Smooth muscle cell (in vitro differentiated cells): ENCODE data around the gene EPHA6. TPM values are rescaled to one million over a fixed set of nuclear protein-coding genes. Genes with fewer than 3 reads are reported as not detected.

Source experiments
- DNase-seq: peaks from one replicate; lab custom pipeline; 2025; ENCODE audit not compliant: unreplicated experiment; lab: John Stamatoyannopoulos, UW
- H2AFZ ChIP-seq: fragments of 200-600 bp; sonication (generic); 2 replicates; pipeline ENCODE4 v1.6.0; 2016; ENCODE audit warnings: antibody characterized with exemption, low read depth, mild to moderate bottlenecking
- H3F3A ChIP-seq: fragments of 200-600 bp; sonication (generic); 2 replicates; pipeline ENCODE4 v1.6.0; 2017; ENCODE audit warnings: antibody characterized with exemption, low read depth
- H3K27ac ChIP-seq: fragments of 200-600 bp; sonication (generic); 2 replicates; pipeline ENCODE4 v1.5.1; 2016; ENCODE audit warnings: low read depth, mild to moderate bottlenecking
- H3K27me3 ChIP-seq: fragments of 200-600 bp; sonication (generic); 2 replicates; pipeline ENCODE4 v1.6.1; 2016; ENCODE audit warnings: low read depth, mild to moderate bottlenecking
- H3K36me3 ChIP-seq: fragments of 200-600 bp; sonication (generic); 2 replicates; pipeline ENCODE4 v1.5.1; 2016; ENCODE audit warnings: low read depth
- H3K4me1 ChIP-seq: fragments of 200-600 bp; sonication (generic); 2 replicates; pipeline ENCODE4 v1.5.1; 2016; ENCODE audit warnings: low read depth
- H3K4me2 ChIP-seq: fragments of 200-600 bp; sonication (generic); 2 replicates; pipeline ENCODE4 v1.6.0; 2016; ENCODE audit warnings: mild to moderate bottlenecking
- H3K4me3 ChIP-seq: fragments of 200-600 bp; sonication (generic); 2 replicates; pipeline ENCODE4 v1.5.1; 2016; ENCODE audit warnings: mild to moderate bottlenecking
- H3K79me2 ChIP-seq: fragments of 200-600 bp; sonication (generic); 2 replicates; pipeline ENCODE4 v1.6.0; 2016; ENCODE audit warnings: low read depth, mild to moderate bottlenecking
- H3K9ac ChIP-seq: fragments of 200-600 bp; sonication (generic); 2 replicates; pipeline ENCODE4 v1.6.0; 2016; ENCODE audit warnings: low read depth
- H3K9me3 ChIP-seq: fragments of 200-600 bp; sonication (generic); replicated peaks from 2 replicates; pipeline ENCODE4 v1.5.1; 2016; ENCODE audit warnings: low read depth
- H4K20me1 ChIP-seq: fragments of 200-600 bp; sonication (generic); 2 replicates; pipeline ENCODE4 v1.6.0; 2016; ENCODE audit warnings: low read depth
- WGBS: methylation state at CpG from one replicate; pipeline ENCODE4 v1.1.7; 2016; ENCODE audit warnings: low lambda C conversion rate; 5-methylcytosine and 5-hydroxymethylcytosine counted together
- polyA plus RNA-seq: library from polyadenylated mRNA; unstranded; fragments of >200 nt; fragmentation: Nextera tagmentation; extraction: Ambion mirVana; gene quantifications from 2 replicates; pipeline ENCODE4 v1.2.1, GENCODE V29; 2016
- total RNA-seq: library from RNA; depleted of rRNA; stranded (reverse); fragments of >200 nt; gene quantifications from 2 replicates; pipeline ENCODE4 v1.2.3, GENCODE V29; 2014
- TF ChIP-seq, protein P1 (sequence below): fragments of 200-600 bp; sonication (generic); IDR thresholded peaks from 2 replicates; pipeline ENCODE4 v1.5.1; 2017; ENCODE audit warnings: borderline replicate concordance, mild to moderate bottlenecking, antibody characterized with exemption; ENCODE audit not compliant: insufficient read depth, poor library complexity, severe bottlenecking

The EPHA6 gene
- total and polyA plus RNA-seq, 2 experiments from 2014 or later = 0.36 to 0.51 TPM

DNA sequence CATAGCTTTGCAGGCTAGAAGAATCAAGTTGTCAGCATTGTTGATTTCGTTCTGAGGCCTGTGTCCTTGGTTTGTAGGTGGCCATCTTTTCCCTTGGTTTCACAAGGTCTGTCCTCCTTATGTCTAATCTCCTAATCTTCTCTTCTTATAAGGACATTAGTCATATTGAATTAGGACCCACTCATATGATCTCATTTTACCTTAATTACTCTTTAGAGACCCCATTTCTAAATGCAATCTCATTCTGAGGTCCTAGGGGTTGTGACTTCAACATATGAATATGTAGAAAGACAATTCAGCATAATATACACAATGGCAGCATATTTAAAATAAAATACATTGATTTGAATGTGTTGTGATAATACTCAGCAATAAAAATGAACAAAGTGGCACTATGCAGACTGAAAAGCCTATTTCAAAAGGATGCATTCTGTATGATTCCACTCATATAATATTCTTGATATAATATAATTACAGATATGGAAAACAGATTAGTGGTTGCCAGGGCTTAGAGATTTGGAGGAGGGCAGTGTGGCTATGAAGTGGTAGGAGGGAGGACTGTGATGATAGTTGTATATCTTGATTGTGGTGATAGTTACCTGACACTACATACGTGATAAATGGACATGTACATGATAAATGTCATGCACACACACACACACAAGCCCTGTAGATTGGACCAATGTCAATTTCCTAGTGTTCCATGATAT lies 431.0 kb downstream of the EPHA6 start:
- no peak overlapping the region for H2AFZ ChIP-seq
- H3K4me2 ChIP-seq = no peak overlapping the region
- no peaks in the 10 kb centered on the region for H3K9me3 ChIP-seq
- H3K4me3 ChIP-seq = no peak overlapping the region
- TF ChIP-seq, protein P1, sequence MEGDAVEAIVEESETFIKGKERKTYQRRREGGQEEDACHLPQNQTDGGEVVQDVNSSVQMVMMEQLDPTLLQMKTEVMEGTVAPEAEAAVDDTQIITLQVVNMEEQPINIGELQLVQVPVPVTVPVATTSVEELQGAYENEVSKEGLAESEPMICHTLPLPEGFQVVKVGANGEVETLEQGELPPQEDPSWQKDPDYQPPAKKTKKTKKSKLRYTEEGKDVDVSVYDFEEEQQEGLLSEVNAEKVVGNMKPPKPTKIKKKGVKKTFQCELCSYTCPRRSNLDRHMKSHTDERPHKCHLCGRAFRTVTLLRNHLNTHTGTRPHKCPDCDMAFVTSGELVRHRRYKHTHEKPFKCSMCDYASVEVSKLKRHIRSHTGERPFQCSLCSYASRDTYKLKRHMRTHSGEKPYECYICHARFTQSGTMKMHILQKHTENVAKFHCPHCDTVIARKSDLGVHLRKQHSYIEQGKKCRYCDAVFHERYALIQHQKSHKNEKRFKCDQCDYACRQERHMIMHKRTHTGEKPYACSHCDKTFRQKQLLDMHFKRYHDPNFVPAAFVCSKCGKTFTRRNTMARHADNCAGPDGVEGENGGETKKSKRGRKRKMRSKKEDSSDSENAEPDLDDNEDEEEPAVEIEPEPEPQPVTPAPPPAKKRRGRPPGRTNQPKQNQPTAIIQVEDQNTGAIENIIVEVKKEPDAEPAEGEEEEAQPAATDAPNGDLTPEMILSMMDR = no peak
- H3K27ac ChIP-seq = no peak overlapping the region
- no peaks in the 10 kb centered on the region for H3K27me3 ChIP-seq
- no peaks in the 10 kb centered on the region for H3K4me1 ChIP-seq
- no peak overlapping the region for H3K9ac ChIP-seq
- no peaks in the 10 kb centered on the region for H3F3A ChIP-seq
- no peaks in the 10 kb centered on the region for H4K20me1 ChIP-seq
- H3K36me3 ChIP-seq = no peaks in the 10 kb centered on the region
- WGBS = 79% methylated on average over 2 of the region's 2 CpGs
- H3K79me2 ChIP-seq = no peaks in the 10 kb centered on the region
- no peak for DNase-seq

DNA sequence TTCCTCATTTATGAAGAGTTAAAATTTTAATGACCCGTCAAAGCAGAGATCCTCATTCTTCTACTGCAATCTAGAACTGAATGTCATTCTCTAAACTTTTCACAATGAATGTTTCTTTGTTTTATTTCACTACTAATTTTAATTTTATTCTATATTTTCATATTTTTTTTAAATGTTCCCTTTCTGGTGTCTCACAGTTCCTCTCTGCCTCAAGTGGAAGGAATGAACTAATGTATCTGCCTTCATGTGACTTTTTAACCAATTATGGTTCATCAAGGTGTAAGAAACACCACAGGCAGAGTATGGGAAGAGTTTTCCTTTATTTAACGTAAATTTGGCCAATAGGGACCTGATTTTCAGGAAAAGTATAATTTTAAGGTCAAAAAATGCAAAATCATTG lies 441.7 kb downstream of the EPHA6 start:
- Histone ChIP-seq H3K27ac (no peak overlapping the region), H3K9me3 (no peaks in the 10 kb centered on the region), H3K36me3 (no peaks in the 10 kb centered on the region), H4K20me1 (no peaks in the 10 kb centered on the region), H3K27me3 (no peaks in the 10 kb centered on the region), H3K4me1 (no peaks in the 10 kb centered on the region), H3K9ac (no peak overlapping the region), H3K4me3 (no peak overlapping the region), H2AFZ (no peak overlapping the region), H3K79me2 (no peaks in the 10 kb centered on the region), H3K4me2 (no peak overlapping the region), H3F3A (no peaks in the 10 kb centered on the region)
- DNase-seq = no peak
- 77% methylated on average over 2 of the region's 2 CpGs for WGBS
- TF ChIP-seq, protein P1 = peak; percentile 47

DNA sequence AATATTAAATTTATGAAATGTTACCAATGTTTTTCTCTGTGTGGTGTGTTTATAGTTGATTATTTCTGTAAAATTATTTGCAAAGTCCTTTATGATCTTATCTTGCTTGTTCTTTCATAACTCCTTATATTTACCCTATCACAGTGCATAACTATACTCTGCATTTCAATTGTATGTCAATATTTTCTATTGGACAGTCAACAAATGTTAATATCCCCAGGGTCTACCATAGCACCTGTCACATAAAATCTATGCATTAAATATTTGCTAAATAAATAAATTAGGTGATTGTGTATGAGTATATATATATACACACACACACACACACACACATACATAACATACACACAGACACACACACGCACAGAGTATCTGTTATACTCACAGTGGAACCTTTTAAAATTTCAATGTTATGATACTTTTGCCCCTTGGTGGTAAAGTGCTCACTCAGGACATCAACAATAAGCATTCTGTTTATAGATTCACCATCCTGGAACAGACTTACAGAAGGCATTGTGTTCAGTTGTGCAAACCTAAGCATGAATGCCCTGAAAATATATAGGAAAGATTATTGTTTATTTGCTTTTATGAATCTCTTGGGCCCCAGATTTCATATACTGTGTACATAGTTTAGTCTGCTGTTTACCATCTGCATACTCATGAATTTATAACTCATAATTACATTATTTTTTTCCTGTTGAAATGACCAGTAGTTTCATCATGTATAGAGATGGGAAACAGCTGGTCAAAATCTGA lies 443.7 kb downstream of the EPHA6 start:
- no peaks in the 10 kb centered on the region for H3K27me3 ChIP-seq
- H3K36me3 ChIP-seq = no peaks in the 10 kb centered on the region
- no peak overlapping the region for H3K4me3 ChIP-seq
- H2AFZ ChIP-seq = no peak overlapping the region
- H3K4me2 ChIP-seq = no peak overlapping the region
- no peak overlapping the region for H3K9ac ChIP-seq
- H3K27ac ChIP-seq = no peak overlapping the region
- no peaks in the 10 kb centered on the region for H3F3A ChIP-seq
- no peaks in the 10 kb centered on the region for H3K9me3 ChIP-seq
- H3K79me2 ChIP-seq = no peaks in the 10 kb centered on the region
- TF ChIP-seq, protein P1 = no peak
- H4K20me1 ChIP-seq = no peaks in the 10 kb centered on the region
- no peaks in the 10 kb centered on the region for H3K4me1 ChIP-seq
- DNase-seq = no peak
- WGBS = 96% methylated on average over 1 of the region's 1 CpG

DNA sequence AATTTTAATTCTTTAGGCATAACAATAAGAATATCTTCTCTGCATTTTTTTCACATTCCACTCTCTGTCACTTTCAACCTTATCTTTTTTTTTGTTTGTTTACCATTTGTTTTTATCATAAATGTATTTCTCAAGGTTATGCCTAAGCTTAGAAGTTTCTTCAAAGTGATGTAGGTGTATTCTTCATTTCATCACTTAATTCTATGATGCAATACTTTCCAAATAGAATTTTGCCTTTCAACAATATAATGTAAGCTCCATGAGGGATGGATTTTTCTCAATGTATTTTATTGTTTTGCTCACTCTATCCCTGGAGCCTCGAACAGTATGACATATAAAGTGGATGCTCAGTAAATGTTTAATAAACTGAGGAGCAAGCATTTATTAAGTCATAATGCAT lies 444.9 kb downstream of the EPHA6 start:
- H3K4me2 ChIP-seq = no peak overlapping the region
- no peak overlapping the region for H2AFZ ChIP-seq
- H3K4me3 ChIP-seq = no peak overlapping the region
- H4K20me1 ChIP-seq = no peaks in the 10 kb centered on the region
- no peaks in the 10 kb centered on the region for H3K79me2 ChIP-seq
- no peaks in the 10 kb centered on the region for H3K27me3 ChIP-seq
- DNase-seq = no peak
- no peak overlapping the region for H3K9ac ChIP-seq
- no peaks in the 10 kb centered on the region for H3K36me3 ChIP-seq
- 74% methylated on average over 1 of the region's 1 CpG for WGBS
- no peaks in the 10 kb centered on the region for H3K4me1 ChIP-seq
- no peak overlapping the region for H3K27ac ChIP-seq
- H3K9me3 ChIP-seq = no peaks in the 10 kb centered on the region
- TF ChIP-seq, protein P1 = no peak
- H3F3A ChIP-seq = no peaks in the 10 kb centered on the region
